ENCODE measurements around the gene RIPK3.

Gene RIPK3

DNA sequence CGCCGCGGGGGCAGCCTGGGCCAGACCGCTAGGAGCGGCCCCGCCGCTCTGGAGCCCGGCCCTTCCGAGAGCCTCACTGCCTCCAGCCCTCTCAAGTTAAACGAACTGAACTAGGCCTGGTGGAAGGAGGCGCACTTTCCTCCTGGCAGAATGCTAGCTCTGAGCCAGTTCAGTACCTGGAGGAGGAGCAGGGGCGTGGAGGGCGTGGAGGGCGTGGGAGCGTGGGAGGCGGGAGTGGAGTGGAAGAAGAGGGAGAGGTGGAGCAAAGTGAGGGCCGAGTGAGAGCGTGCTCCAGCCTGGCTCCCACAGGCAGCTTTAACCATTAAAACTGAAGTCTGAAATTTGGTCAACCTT is 23.2 kb downstream of the RIPK3 start:
- DNase-seq, result no peak

DNA sequence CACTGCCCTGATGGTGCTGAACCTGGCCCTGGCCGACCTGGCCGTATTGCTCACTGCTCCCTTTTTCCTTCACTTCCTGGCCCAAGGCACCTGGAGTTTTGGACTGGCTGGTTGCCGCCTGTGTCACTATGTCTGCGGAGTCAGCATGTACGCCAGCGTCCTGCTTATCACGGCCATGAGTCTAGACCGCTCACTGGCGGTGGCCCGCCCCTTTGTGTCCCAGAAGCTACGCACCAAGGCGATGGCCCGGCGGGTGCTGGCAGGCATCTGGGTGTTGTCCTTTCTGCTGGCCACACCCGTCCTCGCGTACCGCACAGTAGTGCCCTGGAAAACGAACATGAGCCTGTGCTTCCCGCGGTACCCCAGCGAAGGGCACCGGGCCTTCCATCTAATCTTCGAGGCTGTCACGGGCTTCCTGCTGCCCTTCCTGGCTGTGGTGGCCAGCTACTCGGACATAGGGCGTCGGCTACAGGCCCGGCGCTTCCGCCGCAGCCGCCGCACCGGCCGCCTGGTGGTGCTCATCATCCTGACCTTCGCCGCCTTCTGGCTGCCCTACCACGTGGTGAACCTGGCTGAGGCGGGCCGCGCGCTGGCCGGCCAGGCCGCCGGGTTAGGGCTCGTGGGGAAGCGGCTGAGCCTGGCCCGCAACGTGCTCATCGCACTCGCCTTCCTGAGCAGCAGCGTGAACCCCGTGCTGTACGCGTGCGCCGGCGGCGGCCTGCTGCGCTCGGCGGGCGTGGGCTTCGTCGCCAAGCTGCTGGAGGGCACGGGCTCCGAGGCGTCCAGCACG is 23.8 kb downstream of the RIPK3 start:
- no peak for DNase-seq

DNA sequence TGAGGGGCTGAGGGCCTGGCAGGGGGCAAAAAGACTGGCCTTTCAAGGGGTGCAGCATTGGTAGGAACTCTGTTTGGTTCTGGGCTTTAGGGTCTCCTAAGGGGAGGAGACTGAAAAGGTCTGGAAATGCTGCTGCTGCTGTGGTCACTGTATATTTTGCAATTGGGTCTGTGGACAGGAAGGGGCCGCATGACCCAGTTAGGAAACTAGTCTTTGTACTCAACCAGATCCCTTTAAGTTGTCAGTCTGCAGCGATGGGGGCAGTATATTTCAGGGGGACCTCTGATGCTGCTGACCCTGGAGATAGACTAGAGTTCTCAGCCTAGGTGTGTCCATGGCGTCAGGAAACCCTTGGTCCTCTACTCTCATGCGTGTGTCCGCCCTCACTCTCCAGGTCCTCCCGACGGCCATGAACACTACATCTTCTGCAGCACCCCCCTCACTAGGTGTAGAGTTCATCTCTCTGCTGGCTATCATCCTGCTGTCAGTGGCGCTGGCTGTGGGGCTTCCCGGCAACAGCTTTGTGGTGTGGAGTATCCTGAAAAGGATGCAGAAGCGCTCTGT is 24.5 kb downstream of the RIPK3 start:
- no peak for DNase-seq

DNA sequence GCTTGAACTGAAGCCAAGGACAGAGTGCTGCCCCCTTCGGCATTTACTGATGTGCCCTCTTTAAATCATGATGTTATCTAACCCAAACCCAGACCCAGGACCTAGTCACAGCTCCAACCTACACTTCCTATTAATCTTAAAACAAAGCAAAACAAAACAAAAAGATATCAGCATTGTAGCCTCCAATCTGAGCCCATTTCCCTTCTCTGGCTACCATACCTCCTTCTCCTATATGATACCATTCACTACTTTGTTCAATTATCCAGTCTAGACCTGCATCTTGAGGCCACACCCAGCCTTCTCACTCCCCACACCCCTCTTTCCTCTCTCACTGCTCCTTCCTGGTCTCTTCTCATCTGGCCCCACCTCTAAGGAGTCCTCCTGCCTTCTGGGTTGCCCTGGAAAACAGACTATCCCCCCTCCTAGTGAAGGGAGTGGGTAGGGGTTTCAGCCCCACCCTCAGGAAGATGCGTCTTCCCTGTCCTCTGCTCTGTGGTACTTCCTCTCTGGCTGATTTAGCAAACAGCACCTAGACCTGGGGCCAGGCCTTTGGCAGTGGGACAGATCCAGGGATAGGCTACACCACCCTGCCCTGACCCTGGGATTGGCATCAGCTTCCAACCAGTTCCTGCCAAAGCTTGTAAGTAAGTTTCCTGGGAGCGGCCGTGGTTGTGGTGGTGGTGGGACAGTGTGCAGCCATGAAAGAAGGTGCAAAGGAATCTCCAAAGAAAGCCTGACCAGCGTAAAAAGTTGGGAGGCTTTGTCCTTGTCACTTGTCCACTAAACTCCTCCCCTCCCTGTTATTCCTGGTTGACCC is 25.2 kb downstream of the RIPK3 start:
- DNase-seq, result no peak

DNA sequence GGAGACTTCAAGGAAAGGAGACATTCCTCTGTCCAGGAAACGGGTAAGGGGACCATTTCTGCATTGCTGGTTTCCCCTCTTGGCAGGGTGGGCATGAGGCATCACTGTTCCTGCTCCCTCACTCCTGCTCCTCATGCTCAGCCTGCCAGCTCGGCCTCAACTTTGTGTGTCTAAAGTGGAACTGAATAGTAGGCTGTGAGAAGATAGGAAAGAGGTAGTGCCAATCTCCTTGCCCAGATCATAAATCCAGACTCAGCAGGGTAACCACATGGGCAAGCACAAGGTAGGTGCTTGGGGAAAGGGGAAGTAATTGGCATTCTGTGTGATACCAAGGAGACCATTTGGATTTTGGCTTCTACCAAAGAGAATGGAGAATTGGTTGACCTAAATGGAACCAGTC is 25.9 kb downstream of the RIPK3 start:
- DNase-seq, result no peak

DNA sequence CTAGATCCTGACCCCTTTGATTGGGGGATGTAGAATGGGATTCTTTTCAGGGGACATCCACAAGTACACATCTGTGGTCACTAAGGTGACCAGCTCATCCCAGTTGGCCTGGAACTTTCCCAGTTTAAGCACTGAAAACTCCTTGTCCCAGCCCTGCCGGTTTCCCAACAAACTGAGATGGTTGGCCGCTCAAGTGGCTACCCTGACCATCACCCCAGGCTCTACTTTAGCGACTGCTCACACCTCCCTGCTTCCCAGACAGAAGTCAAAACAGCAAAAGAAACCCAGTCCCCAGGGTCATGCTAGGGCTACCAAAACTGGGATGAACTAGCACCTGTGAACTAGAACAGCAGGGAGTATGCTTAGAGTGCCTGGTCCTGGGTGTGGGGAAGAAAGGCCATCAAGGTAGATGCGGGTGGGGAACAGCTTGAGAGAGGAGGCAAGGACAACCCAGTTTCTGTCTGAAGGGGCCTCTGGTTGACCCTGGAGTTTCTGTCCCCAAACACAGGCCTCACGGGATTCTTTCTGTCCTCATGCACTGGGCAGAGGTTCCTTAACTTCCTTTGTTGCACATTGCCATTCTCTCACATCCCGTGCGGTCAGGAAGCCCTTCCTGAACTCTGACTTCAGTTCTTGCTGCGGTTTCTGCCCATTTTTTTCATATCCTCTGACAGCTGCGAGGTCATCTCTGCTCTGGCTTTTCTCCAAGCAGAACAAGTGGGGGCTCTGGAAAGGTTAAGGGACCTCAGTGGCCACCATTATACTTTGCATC is 26.9 kb downstream of the RIPK3 start:
- no peak for DNase-seq

DNA sequence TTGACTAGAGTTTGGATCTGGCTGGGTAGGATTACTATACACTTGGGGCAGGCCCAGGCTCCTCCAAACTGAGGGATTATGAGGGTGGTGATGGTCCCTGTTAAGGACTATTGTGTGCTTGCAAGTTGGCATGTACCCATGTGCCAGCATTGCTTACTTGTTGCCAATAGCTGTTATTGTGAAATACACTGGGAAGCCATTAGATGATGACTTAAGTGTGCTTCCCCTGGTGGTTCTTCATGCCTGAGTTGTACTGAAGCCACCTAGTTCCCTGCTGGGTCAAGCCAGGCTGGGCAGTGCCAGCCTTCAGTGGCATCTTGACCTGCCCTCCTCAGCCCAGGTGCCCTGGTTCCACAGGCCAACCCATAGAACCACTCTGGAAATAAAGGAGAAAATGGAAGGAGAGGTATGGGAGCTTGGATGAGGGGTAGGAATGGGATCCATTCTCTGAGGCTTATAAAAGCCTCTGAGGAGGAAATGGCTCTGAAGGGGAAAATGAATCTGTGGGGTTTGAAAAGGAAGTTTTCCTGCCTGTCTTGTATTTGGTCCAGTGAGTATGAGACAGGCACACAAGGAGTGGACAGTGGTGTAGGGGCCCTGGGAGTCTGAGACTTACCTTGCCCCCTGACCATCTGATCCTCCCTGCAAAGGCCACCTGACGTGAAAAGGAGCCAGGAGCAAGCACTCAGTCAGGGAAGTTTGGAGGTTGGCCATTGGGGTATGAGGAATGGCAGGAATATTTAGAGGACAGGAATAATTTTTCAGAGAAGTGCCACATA is 27.8 kb downstream of the RIPK3 start:
- DNase-seq, result no peak

DNA sequence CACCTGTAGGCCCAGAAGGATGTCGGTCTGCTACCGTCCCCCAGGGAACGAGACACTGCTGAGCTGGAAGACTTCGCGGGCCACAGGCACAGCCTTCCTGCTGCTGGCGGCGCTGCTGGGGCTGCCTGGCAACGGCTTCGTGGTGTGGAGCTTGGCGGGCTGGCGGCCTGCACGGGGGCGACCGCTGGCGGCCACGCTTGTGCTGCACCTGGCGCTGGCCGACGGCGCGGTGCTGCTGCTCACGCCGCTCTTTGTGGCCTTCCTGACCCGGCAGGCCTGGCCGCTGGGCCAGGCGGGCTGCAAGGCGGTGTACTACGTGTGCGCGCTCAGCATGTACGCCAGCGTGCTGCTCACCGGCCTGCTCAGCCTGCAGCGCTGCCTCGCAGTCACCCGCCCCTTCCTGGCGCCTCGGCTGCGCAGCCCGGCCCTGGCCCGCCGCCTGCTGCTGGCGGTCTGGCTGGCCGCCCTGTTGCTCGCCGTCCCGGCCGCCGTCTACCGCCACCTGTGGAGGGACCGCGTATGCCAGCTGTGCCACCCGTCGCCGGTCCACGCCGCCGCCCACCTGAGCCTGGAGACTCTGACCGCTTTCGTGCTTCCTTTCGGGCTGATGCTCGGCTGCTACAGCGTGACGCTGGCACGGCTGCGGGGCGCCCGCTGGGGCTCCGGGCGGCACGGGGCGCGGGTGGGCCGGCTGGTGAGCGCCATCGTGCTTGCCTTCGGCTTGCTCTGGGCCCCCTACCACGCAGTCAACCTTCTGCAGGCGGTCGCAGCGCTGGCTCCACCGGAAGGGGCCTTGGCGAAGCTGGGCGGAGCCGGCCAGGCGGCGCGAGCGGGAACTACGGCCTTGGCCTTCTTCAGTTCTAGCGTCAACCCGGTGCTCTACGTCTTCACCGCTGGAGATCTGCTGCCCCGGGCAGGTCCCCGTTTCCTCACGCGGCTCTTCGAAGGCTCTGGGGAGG is 28.9 kb downstream of the RIPK3 start, which contains the start of gene LTB4R:
Gene LTB4R (plus strand): TSS at position 857 of the 959 bp plus-strand sequence. CDS start 4,150 bp downstream, outside the sequence.
- DNase-seq, result peak; percentile 48 to 59

DNA sequence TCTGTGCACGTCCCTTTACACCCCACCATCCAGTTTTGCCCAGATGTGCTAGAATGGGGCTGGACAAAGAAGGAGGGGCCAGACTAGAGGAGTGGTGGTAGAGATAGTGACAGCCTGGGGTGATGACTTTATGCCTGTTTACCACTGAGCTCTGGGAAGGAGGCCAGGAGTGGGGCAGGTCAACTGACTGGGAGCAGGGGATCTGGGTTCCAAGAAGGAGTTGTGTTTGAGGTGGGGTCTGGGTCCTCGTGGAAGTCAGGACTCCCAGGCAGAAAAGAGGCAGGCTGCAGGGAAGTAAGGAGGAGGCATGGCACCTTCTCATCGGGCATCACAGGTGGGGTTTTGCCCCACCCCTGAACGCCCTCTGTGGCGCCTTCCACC is 29.5 kb downstream of the RIPK3 start:
- DNase-seq, result no peak

DNA sequence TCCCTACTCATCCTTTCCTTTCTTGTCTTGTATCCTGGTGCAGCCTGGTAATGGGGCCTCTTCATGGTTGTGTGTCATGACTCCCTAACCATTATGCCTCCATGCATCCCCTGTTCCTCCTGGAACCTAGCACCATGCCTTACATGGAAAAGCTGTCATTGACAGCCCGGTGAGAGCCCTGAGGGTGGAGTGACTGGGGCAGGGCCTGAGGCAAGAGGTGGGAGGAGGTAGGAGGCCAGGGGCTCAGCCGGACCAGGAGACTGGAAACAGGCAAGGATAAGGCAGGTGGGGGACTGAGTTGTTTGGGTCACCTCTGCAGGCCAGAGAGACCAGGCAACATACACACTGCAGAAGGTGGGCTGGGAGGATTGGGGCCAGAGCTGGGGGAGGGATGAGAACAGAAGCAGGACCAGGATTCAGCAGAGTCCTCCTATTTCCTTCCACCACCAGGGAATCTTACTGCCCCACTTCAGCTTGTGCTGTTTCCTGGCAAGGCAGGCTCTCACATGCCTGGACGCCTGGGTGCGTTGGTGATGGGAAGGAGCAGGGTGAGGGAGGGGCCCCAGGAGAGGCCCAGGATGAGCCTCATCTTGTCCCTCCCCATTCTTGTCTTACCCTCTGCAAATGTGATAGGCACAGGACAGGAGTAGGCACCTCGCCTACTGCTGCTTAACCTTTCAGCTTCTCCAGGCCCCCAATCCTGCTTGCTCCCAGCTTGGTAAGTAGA is 30.1 kb downstream of the RIPK3 start, which contains the start of gene LTB4R2:
Gene LTB4R2 (plus strand): TSS at position 603 of the 727 bp plus-strand sequence. CDS start 525 bp downstream, outside the sequence.
- no peak for DNase-seq

DNA sequence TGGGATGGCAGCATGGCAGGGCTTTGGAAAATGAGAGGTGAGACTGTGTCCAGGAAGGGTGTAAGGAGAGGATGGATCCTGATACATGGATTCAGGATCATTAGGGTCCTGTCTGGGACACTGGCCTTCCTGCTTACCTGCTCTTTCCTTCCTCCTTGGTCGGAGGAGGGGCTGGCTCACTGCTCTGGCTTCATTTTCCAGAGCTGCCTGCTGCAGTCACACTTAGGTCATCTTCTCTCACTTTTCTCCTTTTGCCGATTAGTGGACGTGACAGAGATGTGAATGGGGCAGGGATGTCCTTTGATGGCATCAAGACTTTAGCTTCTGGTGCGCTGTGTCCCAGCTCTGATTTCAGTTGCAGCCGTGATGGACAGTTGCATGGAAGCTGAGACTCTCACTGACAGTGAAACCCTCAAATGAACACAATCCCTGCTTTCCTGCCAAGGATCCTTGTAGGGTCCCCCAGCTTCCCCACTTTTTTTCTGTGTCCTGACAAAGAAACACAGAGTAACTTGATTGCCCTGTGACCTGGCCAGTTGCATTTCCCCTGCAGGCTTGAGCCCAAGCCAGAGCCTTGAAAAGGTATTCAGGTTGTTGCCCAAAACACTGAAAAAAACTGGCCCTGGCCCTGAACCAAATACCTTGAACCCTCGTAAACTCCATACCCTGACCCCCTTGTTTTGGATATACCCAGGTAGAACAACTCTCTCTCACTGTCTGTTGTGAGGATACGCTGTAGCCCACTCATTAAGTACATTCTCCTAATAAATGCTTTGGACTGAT is 31.3 kb downstream of the RIPK3 start:
- no peak for DNase-seq

DNA sequence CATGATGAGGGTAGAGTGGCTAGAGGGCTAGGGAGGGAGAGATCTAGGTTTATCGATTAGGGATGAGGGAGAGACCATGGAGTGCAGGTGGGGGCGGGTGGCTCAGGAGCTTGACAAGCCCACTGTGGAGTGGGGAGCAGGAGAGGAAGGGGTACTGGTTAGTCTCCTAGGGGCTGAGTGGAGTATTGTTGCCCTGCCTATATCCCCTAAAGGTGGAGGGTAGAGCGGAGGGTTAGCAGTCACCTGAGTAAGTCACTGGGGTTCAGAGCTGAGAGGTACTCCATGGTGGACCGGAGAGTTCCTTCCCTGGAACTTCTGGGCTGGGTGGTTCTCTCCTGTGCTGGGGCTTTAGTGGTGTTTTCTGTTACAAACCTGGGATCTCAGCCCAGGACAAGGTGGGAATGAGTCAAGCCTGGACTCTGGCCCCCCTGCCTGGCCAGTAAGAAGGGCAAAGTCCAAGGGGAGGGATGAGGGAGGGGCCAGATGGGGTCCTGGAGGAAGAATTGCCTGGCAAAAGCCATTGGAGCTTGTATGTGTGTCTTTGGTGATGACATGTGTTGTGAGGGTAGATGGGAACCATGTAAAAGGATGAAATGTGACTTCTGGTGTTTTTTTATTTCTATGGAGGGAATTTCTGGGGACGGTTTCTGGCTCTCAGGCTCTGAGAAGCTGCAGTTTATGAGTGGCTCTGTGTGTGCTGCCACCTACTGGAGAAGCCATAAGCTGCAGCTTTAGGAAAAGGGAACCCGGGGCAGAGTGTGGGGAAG is 32.0 kb downstream of the RIPK3 start, which contains the start of gene CIDEB:
Gene CIDEB (minus strand): TSS at position 403 of the 767 bp plus-strand sequence. CDS start 119 bp downstream, at position 284.
- peak; percentile 61 to 63 for DNase-seq

DNA sequence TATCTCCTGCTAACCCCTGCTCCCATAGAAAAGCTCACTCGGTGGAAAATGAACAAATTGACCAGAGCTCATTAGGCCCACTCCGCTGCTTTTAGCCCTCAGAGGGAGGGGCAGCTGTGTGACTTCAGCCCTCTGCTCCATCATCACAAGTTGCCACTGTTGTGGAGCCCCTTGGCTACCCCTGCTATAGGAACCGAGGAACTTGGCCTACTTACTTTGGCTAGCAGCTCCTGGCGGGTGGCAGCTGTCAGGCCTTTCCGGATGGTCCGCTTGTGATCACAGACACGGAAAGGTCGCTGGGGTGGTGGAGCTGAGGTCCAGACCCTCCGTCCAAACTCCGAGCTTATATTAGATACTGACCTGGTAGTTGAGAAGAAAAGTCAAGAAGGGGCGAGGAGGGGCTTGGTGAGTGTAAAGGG is 32.6 kb downstream of the RIPK3 start:
- DNase-seq, result no peak

DNA sequence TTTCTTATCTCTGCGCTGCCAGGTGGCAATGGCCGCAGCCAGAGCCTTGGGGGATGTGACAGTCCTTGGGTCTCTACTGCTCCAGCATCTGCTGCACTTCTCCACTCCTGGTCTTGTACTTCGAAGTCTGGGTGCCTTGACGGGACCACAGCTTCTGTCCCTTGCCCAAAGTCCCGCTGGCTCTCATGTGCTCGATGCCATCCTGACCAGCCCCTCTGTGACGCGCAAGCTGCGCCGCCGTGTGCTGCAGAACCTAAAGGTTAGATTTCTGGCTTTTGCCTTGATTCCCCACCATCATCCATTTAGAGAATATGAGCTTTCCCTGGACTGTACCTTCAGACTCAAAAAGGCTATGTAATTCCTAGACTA is 35.8 kb downstream of the RIPK3 start:
- no peak for DNase-seq

DNA sequence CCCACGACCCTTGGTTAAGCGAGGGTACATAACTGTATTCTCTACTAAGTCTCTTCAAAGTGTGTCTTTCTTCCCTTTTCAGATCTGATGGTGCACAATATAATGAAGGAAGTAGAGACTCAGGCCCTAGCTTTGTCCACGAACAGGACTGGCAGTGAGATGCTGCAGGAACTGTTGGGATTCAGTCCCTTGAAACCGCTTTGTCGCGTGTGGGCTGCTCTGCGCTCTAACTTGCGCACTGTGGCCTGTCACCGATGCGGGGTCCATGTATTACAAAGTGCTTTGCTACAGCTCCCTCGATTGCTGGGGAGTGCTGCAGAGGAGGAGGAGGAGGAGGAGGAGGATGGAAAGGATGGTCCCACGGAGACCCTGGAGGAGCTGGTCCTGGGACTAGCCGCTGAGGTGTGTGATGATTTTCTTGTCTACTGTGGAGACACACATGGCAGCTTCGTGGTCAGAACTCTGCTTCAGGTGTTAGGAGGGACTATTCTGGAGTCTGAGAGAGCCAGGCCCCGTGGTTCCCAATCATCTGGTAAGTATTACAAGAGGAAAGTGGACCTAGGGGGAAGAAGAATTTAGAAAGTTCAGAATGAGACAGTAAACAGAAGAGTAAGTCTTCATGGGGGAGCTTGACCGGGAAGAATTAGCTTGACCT is 39.3 kb downstream of the RIPK3 start:
- no peak for DNase-seq

DNA sequence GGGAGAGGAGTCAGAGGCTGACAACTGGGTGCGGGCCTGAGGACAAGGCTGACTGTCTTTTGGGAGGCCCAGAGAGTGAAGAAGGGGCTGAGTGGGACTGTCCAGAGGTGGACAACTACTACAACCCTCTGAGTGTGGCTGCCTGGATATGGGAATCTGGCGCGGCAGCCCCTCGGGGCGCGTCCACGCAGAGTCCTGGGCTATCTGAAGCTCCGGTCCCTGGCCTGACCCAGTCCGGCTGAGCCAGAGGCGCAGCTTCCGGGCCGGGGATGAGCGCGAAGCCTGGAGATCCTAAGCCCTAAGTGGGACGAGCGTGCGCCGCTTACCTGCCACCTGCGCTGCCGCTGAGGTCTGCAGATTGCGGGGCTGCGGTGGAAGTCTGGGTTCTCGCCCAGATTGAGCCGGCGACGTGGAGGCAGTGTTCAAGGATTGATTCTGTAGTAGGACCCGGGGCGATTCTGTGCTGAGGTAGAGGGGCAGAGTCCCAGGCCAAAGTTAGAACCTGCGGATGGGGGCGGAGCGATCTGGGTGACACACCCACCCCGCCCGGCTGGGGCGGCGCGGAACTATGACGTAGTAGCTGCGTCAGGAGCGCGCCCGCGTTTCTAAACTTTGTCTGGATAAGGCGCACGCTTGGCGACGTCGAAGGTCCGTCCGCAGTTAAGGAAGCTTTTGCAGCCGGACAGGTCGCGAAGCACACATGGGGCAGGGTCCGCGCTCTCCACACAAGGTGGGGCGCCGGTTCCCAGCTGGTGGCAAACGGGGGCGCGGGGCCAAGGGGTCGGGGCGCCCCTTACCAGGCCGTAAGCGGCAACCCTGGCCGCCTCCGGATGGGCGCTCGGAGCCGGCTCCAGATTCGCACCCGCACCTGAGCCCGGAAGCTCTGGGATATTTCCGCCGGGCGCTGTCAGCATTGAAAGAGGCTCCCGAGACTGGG is 40.3 kb downstream of the RIPK3 start, which contains the start of the genes DHRS1 and NOP9:
Gene DHRS1 (minus strand): TSS at position 526 of the 937 bp plus-strand sequence. CDS start 674 bp downstream, outside the sequence.
Gene NOP9 (plus strand): TSS at position 596 of the 937 bp plus-strand sequence. CDS start 105 bp downstream, at position 701.
- peak; percentile 94 to 96 for DNase-seq

All from stimulated activated CD4-positive, alpha-beta T cell treated with anti-CD3 and anti-CD28 coated beads, Interleukin-2, amount 100 ng/mL, for 48 hours (primary cell).